MM.1S (cell line): ENCODE measurements around the gene KRT38.

Source experiments
- DNase-seq: peaks from one replicate; pipeline ENCODE4 v3.0.0-alpha.2; 2015
- H2AFZ ChIP-seq: fragments of 300-600 bp; sonication (generic); 2 replicates; pipeline ENCODE4 v1.6.0; 2016; ENCODE audit warnings: antibody characterized with exemption, low read length
- H3F3A ChIP-seq: fragments of 300-600 bp; sonication (generic); 2 replicates; pipeline ENCODE4 v1.6.1; 2016; ENCODE audit warnings: mild to moderate bottlenecking, antibody characterized with exemption, low read length, moderate library complexity, mixed read lengths; ENCODE audit not compliant: insufficient read depth
- H3K27ac ChIP-seq: fragments of 300-600 bp; sonication (generic); 2 replicates; pipeline ENCODE4 v1.5.1; 2016; ENCODE audit warnings: mild to moderate bottlenecking, low read length
- H3K27me3 ChIP-seq: fragments of 300-600 bp; sonication (generic); replicated peaks from 2 replicates; pipeline ENCODE4 v1.6.0; 2016; ENCODE audit warnings: low read length; ENCODE audit not compliant: insufficient read depth
- H3K36me3 ChIP-seq: fragments of 300-600 bp; sonication (generic); replicated peaks from 2 replicates; pipeline ENCODE4 v1.6.1; 2016; ENCODE audit warnings: mild to moderate bottlenecking, low read length, mixed read lengths; ENCODE audit not compliant: insufficient read depth
- H3K4me1 ChIP-seq: fragments of 300-600 bp; sonication (generic); 2 replicates; pipeline ENCODE4 v1.6.1; 2016; ENCODE audit warnings: low read length, mixed read lengths
- H3K4me2 ChIP-seq: fragments of 300-600 bp; sonication (generic); 2 replicates; pipeline ENCODE4 v1.6.0; 2016; ENCODE audit warnings: low read depth, low read length
- H3K4me3 ChIP-seq: fragments of 300-600 bp; sonication (generic); 2 replicates; pipeline ENCODE4 v1.5.1; 2016; ENCODE audit warnings: low read length, mixed read lengths
- H3K79me2 ChIP-seq: fragments of 300-600 bp; sonication (generic); 2 replicates; pipeline ENCODE4 v1.6.1; 2016; ENCODE audit warnings: mixed run types, low read length, mixed read lengths
- H3K9ac ChIP-seq: fragments of 300-600 bp; sonication (generic); 2 replicates; pipeline ENCODE4 v1.6.1; 2016; ENCODE audit warnings: low read length, mixed read lengths
- H3K9me2 ChIP-seq: fragments of 300-600 bp; sonication (generic); replicated peaks from 2 replicates; pipeline ENCODE4 v1.6.1; 2016; ENCODE audit warnings: mild to moderate bottlenecking, low read length, mixed read lengths; ENCODE audit not compliant: insufficient read depth
- H3K9me3 ChIP-seq: fragments of 300-600 bp; sonication (generic); replicated peaks from 2 replicates; pipeline ENCODE4 v1.6.1; 2016; ENCODE audit warnings: mild to moderate bottlenecking, low read length, mixed read lengths; ENCODE audit not compliant: insufficient read depth
- H4K20me1 ChIP-seq: fragments of 300-600 bp; sonication (generic); 2 replicates; pipeline ENCODE4 v1.6.1; 2016; ENCODE audit warnings: mild to moderate bottlenecking, low read length, moderate library complexity, mixed read lengths; ENCODE audit not compliant: insufficient read depth
- CTCF ChIP-seq: fragments of 300-600 bp; sonication (generic); IDR thresholded peaks from 2 replicates; pipeline ENCODE4 v1.5.1; 2016; ENCODE audit warnings: antibody characterized with exemption, low read length, mixed read lengths
- EZH2 ChIP-seq: fragments of 300-600 bp; sonication (generic); optimal IDR thresholded peaks from 2 replicates; pipeline ENCODE3; 2017; ENCODE audit warnings: low read depth, mild to moderate bottlenecking, antibody characterized with exemption, low read length, mixed read lengths
- EZH2phosphoT487 ChIP-seq: fragments of 300-600 bp; sonication (generic); IDR thresholded peaks from 2 replicates; pipeline ENCODE4 v1.6.1; 2018; ENCODE audit warnings: antibody characterized with exemption, low read length

The KRT38 gene

GRCh38 chr17:41413982-41414381 is 26.8 kb downstream of the KRT38 start:
- TF ChIP-seq EZH2 (no peak), EZH2phosphoT487 (no peak), CTCF (no peak)
- Histone ChIP-seq H2AFZ (no peak overlapping the region), H4K20me1 (no peaks in the 10 kb centered on the region), H3F3A (no peaks in the 10 kb centered on the region), H3K27ac (no peak overlapping the region), H3K9me3 (no peaks in the 10 kb centered on the region), H3K4me1 (no peaks in the 10 kb centered on the region), H3K4me3 (no peak overlapping the region), H3K9ac (no peak overlapping the region), H3K79me2 (no peaks in the 10 kb centered on the region), H3K9me2 (no peaks in the 10 kb centered on the region), H3K36me3 (no peaks in the 10 kb centered on the region), H3K4me2 (no peak overlapping the region), H3K27me3 (no peaks in the 10 kb centered on the region)
- DNase-seq, result no peak

- no peak overlapping the region for H3K4me2 ChIP-seq
- no peaks in the 10 kb centered on the region for H3K9me2 ChIP-seq
- no peak overlapping the region for H2AFZ ChIP-seq
- H3K9ac ChIP-seq, result no peak overlapping the region
- no peaks in the 10 kb centered on the region for H3K79me2 ChIP-seq
- no peaks in the 10 kb centered on the region for H3K4me1 ChIP-seq
- DNase-seq, result no peak
- no peaks in the 10 kb centered on the region for H3K36me3 ChIP-seq
- no peak for TF ChIP-seq EZH2phosphoT487
- TF ChIP-seq EZH2, result no peak
- no peak for TF ChIP-seq CTCF
- no peaks in the 10 kb centered on the region for H3K27me3 ChIP-seq
- no peaks in the 10 kb centered on the region for H3K9me3 ChIP-seq
- no peaks in the 10 kb centered on the region for H3F3A ChIP-seq
- no peak overlapping the region for H3K4me3 ChIP-seq
- no peak overlapping the region for H3K27ac ChIP-seq
- no peaks in the 10 kb centered on the region for H4K20me1 ChIP-seq
These were observed 27.3 kb downstream of the KRT38 start for GRCh38 chr17:41413353-41413957.

- Histone ChIP-seq H3F3A (no peaks in the 10 kb centered on the region), H3K9me2 (no peaks in the 10 kb centered on the region), H3K4me1 (no peaks in the 10 kb centered on the region), H3K4me3 (no peak overlapping the region), H3K9me3 (no peaks in the 10 kb centered on the region), H3K36me3 (no peaks in the 10 kb centered on the region), H3K79me2 (no peaks in the 10 kb centered on the region), H4K20me1 (no peaks in the 10 kb centered on the region), H3K27ac (no peak overlapping the region), H3K9ac (no peak overlapping the region), H3K27me3 (no peaks in the 10 kb centered on the region), H2AFZ (no peak overlapping the region), H3K4me2 (no peak overlapping the region)
- no peak for DNase-seq
- TF ChIP-seq EZH2phosphoT487 (no peak), CTCF (no peak), EZH2 (no peak)
These were observed 29.5 kb downstream of the KRT38 start for GRCh38 chr17:41411072-41411840.
